ENCODE data around the gene PARD3B. TPM values are rescaled to one million over a fixed set of nuclear protein-coding genes. Genes with fewer than 3 reads are reported as not detected.

PARD3B gene
- total RNA-seq, 1 experiment from 2014 or later: 3.9 TPM

DNA sequence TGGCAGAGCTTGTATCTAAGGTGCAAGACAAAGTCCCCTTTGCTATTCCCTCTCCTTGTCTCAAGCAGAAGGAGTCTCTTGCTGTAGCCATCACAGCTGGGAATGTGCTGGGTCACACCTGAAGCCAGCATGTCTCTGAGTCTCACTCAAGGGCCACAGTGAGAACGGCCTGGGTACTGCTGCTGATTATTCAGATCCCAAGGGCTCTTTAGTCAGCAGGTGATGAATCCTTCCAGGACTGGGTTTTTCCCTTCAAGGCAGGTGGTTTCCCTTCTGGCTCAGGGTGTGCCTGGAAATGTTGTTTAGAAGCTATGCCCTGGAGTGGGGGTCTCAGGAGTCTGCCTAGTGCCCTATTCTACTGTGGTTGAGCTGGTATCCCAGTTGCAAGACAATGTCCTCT is 356.3 kb downstream of the PARD3B start:
- DNase-seq (no peak), ATAC-seq (no peak)
- ChIA-PET CTCF (no interaction called here), POLR2A (ENCODE audit: unreplicated experiment) (no interaction called here)
- BruUV-seq (replicated peaks): no TSS peak
- no peak overlapping the region for H3K4me3 ChIP-seq (ENCODE audit: low read length)
- no peak overlapping the region for H3K4me2 ChIP-seq (ENCODE audit: low read length)
- TF ChIP-seq EZH2phosphoT487 (IDR thresholded peaks at IDR 0.05; ENCODE audit: borderline replicate concordance, low read length) (no peak), EZH2 (IDR thresholded peaks at IDR 0.05; ENCODE audit: low read length, unreplicated experiment) (no peak)
- TF ChIP-seq, protein P1, sequence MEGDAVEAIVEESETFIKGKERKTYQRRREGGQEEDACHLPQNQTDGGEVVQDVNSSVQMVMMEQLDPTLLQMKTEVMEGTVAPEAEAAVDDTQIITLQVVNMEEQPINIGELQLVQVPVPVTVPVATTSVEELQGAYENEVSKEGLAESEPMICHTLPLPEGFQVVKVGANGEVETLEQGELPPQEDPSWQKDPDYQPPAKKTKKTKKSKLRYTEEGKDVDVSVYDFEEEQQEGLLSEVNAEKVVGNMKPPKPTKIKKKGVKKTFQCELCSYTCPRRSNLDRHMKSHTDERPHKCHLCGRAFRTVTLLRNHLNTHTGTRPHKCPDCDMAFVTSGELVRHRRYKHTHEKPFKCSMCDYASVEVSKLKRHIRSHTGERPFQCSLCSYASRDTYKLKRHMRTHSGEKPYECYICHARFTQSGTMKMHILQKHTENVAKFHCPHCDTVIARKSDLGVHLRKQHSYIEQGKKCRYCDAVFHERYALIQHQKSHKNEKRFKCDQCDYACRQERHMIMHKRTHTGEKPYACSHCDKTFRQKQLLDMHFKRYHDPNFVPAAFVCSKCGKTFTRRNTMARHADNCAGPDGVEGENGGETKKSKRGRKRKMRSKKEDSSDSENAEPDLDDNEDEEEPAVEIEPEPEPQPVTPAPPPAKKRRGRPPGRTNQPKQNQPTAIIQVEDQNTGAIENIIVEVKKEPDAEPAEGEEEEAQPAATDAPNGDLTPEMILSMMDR (conservative IDR thresholded peaks at IDR 0.05; ENCODE audit: low read depth, low read length): no peak
- no peaks in the 10 kb centered on the region for H3K27me3 ChIP-seq (ENCODE audit: low read length)
- no peak overlapping the region for H3K27ac ChIP-seq (ENCODE audit: low read length)
- H4K20me1 ChIP-seq (ENCODE audit: low read length): no peaks in the 10 kb centered on the region
- no peak overlapping the region for H3K9ac ChIP-seq (ENCODE audit: low read length)
- no peaks in the 10 kb centered on the region for H3F3A ChIP-seq (ENCODE audit: low read length, unreplicated experiment)
- no peaks in the 10 kb centered on the region for H3K36me3 ChIP-seq (ENCODE audit: low read depth, low read length)
- intact Hi-C loops (cut with micrococcal nuclease): no loop called here
- H2AFZ ChIP-seq (ENCODE audit: low read length): no peak overlapping the region
- H3K4me1 ChIP-seq (ENCODE audit: insufficient read depth, low read length): no peaks in the 10 kb centered on the region
- no peaks in the 10 kb centered on the region for H3K9me3 ChIP-seq (ENCODE audit: low read length)
- no peaks in the 10 kb centered on the region for H3K79me2 ChIP-seq (ENCODE audit: low read length)
- no peaks in the 10 kb centered on the region for H3K9me2 ChIP-seq (replicated peaks; ENCODE audit: low read length)

DNA sequence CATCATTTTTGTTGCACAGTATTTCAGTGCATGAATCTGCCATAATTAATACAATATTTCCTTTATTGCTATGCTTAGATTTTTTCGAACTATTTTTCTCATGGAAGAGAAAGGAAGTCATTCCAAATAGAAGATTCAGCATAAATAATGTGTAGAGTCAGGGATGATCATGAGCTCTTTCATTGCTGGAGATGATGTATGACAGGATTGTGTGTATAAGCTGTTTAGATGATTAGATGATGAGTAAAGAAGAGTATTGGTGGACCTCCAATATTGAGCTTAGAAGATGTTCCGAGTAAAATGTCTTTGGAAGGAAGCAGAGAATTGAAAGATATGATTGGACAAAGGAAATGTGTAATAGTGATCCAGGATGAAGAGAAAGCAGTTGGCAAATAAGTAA is 364.5 kb downstream of the PARD3B start:
- BruUV-seq (replicated peaks): no TSS peak
- H3K9ac ChIP-seq (ENCODE audit: low read length): no peak overlapping the region
- no peaks in the 10 kb centered on the region for H3K9me2 ChIP-seq (replicated peaks; ENCODE audit: low read length)
- H3K27ac ChIP-seq (ENCODE audit: low read length): no peak overlapping the region
- ATAC-seq: no peak
- H4K20me1 ChIP-seq (ENCODE audit: low read length): no peaks in the 10 kb centered on the region
- DNase-seq: no peak
- ChIA-PET CTCF (no interaction called here), POLR2A (ENCODE audit: unreplicated experiment) (no interaction called here)
- H3K9me3 ChIP-seq (ENCODE audit: low read length): no peaks in the 10 kb centered on the region
- no peak overlapping the region for H3K4me3 ChIP-seq (ENCODE audit: low read length)
- no peaks in the 10 kb centered on the region for H3K4me1 ChIP-seq (ENCODE audit: insufficient read depth, low read length)
- intact Hi-C loops (cut with micrococcal nuclease): no loop called here
- H3K79me2 ChIP-seq (ENCODE audit: low read length): no peaks in the 10 kb centered on the region
- H3K27me3 ChIP-seq (ENCODE audit: low read length): no peaks in the 10 kb centered on the region
- H2AFZ ChIP-seq (ENCODE audit: low read length): no peak overlapping the region
- TF ChIP-seq EZH2 (IDR thresholded peaks at IDR 0.05; ENCODE audit: low read length, unreplicated experiment) (no peak), EZH2phosphoT487 (IDR thresholded peaks at IDR 0.05; ENCODE audit: borderline replicate concordance, low read length) (no peak)
- TF ChIP-seq, protein P1 (conservative IDR thresholded peaks at IDR 0.05; ENCODE audit: low read depth, low read length): no peak
- no peaks in the 10 kb centered on the region for H3F3A ChIP-seq (ENCODE audit: low read length, unreplicated experiment)
- no peaks in the 10 kb centered on the region for H3K36me3 ChIP-seq (ENCODE audit: low read depth, low read length)
- no peak overlapping the region for H3K4me2 ChIP-seq (ENCODE audit: low read length)

DNA sequence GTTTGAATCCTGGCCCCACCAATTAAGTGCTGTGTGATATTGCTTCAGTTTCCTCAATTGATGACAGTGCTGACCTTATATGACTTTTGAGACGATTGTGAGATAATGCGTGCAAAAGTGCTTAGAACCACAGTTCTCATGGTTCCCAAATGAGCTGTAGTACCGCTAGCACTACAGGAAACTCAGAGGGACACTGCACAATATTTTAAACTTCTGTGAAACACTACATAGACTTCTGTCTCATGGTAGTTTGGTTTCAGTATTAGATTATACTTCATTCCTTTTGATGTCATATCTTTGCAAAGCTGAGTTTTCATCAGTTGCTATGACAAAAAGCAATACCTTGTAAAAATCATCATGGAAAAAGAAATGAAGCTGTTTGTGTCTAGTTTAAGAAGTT is 368.0 kb downstream of the PARD3B start:
- TF ChIP-seq EZH2phosphoT487 (IDR thresholded peaks at IDR 0.05; ENCODE audit: borderline replicate concordance, low read length) (no peak), EZH2 (IDR thresholded peaks at IDR 0.05; ENCODE audit: low read length, unreplicated experiment) (no peak)
- TF ChIP-seq, protein P1 (conservative IDR thresholded peaks at IDR 0.05; ENCODE audit: low read depth, low read length): no peak
- no TSS peak for BruUV-seq (replicated peaks)
- ATAC-seq: no peak
- Histone ChIP-seq H3K9ac (ENCODE audit: low read length) (no peak overlapping the region), H3K9me2 (replicated peaks; ENCODE audit: low read length) (no peaks in the 10 kb centered on the region), H3K79me2 (ENCODE audit: low read length) (no peaks in the 10 kb centered on the region), H3F3A (ENCODE audit: low read length, unreplicated experiment) (no peaks in the 10 kb centered on the region), H3K4me3 (ENCODE audit: low read length) (no peak overlapping the region), H3K9me3 (ENCODE audit: low read length) (no peaks in the 10 kb centered on the region), H3K27me3 (ENCODE audit: low read length) (no peaks in the 10 kb centered on the region), H4K20me1 (ENCODE audit: low read length) (no peaks in the 10 kb centered on the region), H3K4me1 (ENCODE audit: insufficient read depth, low read length) (no peaks in the 10 kb centered on the region), H3K27ac (ENCODE audit: low read length) (no peak overlapping the region), H3K4me2 (ENCODE audit: low read length) (no peak overlapping the region), H3K36me3 (ENCODE audit: low read depth, low read length) (no peaks in the 10 kb centered on the region), H2AFZ (ENCODE audit: low read length) (no peak overlapping the region)
- ChIA-PET POLR2A (ENCODE audit: unreplicated experiment) (no interaction called here), CTCF (no interaction called here)
- intact Hi-C loops (cut with micrococcal nuclease): no loop called here
- no peak for DNase-seq

All from PC-3 (cell line).